HL-60 (cell line): ENCODE data around the gene EEA1.

Experiments
- CTCF ChIP-seq: IDR thresholded peaks from one replicate; pipeline ENCODE4 v1.5.1; 2011; ENCODE audit warnings: low read length, control low read depth, inconsistent platforms; ENCODE audit not compliant: insufficient read depth
- GABPA ChIP-seq: IDR thresholded peaks from 2 replicates; pipeline ENCODE4 v1.6.1; 2012; ENCODE audit warnings: low read depth
- REST ChIP-seq: IDR thresholded peaks from 2 replicates; pipeline ENCODE4 v1.6.1; 2012; ENCODE audit warnings: low read depth; ENCODE audit not compliant: insufficient replicate concordance

- TF ChIP-seq CTCF: no peak
- no peak for TF ChIP-seq GABPA
- TF ChIP-seq REST: no peak
These were observed 13.8 kb upstream of the EEA1 start for GRCh38 chr12:92942905-92943304.
